ENCODE measurements around the gene POTEG.
"Not testable (repeated sequence)": the region's sequence is repeated elsewhere in the genome, so short reads cannot be mapped to it uniquely, and the experiment has no call there.

The POTEG gene

DNA sequence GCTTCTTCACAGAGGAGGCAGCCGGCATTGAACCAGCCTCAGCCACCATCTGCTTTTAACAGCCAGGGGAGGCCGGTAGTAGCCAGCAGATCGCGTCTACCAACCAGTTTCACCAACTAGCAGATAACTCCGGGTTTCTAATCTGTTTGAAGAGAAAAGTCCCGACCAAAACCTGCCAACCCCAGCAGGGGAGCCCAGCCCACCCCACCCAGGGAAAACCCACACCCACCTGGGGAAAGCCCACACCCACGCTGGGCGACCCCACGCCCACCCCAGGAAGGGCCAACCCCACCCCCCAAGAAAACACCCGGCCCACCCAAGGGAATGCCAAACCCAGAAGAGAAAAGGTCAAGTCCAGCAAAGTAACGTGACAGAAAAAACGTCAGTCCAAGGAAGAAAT lies at the start of gene POTEG:
POTEG (minus strand) TSS at position 101 of the 400 bp plus-strand sequence; CDS start at position 49, 52 bp downstream.
- in situ Hi-C loops (cut with HindIII; ENCODE audit: low pct_ligation_motif_present, low sequenced_read_pairs); H3K27me3 ChIP-seq (replicated peaks); H3K27ac ChIP-seq; DNase-seq; H3K4me3 ChIP-seq (ENCODE audit: low read depth, low read length); H3K36me3 ChIP-seq (replicated peaks): not testable (repeated sequence)

DNA sequence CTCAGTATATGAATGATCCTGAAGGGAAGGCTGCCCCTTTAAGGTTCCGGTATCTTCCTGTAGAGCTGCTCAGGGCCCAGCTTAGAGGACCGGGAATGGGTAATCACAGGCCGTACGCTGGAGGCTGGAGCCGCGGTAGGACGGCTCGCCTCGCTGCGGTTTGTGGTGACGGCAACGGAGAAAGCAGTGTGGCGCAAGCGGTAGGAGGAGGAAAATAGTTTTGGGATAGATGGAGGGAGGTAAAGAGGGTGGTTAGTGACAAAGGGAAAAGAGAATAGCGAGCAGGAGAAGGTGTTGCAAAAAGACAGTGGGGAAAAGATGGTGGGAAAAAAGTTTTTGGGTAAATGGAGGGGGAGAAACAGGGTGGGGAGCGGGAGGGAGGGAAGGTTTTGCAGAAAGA lies 48.0 kb upstream of the POTEG start:
- H3K27ac ChIP-seq; H3K4me3 ChIP-seq (ENCODE audit: low read depth, low read length); H3K27me3 ChIP-seq (replicated peaks); H3K36me3 ChIP-seq (replicated peaks); DNase-seq; in situ Hi-C loops (cut with HindIII; ENCODE audit: low pct_ligation_motif_present, low sequenced_read_pairs): not testable (repeated sequence)

DNA sequence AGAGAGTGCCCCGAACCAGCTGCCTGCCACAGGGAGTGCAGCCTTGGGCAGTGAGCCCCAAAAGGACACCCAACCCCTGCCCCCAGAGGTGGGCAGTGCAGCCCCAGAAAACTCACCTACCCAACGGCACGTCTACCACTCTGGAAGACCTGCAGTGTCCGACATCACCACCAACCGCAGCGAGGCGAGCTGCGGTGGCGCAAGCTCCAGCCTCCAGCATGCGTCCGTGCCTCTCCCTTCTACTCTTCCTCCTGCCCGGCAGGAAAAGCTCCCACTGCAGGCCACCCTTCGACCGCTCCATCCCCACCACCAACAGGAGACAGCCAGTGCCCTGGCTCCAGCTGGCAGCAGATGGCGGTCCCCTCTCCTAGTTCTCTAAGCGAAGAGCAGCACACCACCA lies 47.3 kb upstream of the POTEG start:
- H3K27ac ChIP-seq; DNase-seq; H3K4me3 ChIP-seq (ENCODE audit: low read depth, low read length); H3K27me3 ChIP-seq (replicated peaks); H3K36me3 ChIP-seq (replicated peaks); in situ Hi-C loops (cut with HindIII; ENCODE audit: low pct_ligation_motif_present, low sequenced_read_pairs): not testable (repeated sequence)

DNA sequence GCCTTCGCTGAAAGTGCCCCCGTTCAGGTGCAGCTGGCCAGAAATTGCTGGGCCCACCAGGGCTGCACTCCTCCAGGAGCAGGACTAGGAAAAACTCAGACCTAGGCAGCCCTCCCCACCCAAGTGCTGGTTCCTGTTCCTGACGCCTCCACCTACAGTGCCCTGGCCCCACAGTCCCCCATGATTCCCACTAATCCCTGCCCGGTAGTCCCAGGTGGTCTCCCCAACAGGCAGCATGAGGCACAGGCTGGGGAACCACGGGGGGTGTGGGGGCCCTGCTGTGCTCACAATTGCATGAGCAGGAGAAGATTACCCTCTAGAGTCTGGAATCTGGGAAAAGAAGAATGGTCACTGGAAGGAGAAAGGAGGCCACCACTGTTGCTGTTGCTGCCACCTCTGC lies 46.4 kb upstream of the POTEG start:
- H3K27me3 ChIP-seq (replicated peaks), result not testable (repeated sequence)

GRCh38 chr14:19445761-19446160 lies 11.6 kb upstream of the POTEG start:
- in situ Hi-C loops (cut with HindIII; ENCODE audit: low pct_ligation_motif_present, low sequenced_read_pairs); H3K27me3 ChIP-seq (replicated peaks); H3K27ac ChIP-seq; H3K4me3 ChIP-seq (ENCODE audit: low read depth, low read length); H3K36me3 ChIP-seq (replicated peaks); DNase-seq: not testable (repeated sequence)

More for the DNA sequence above, 46.4 kb upstream of the POTEG start:
- in situ Hi-C loops (cut with HindIII; ENCODE audit: low pct_ligation_motif_present, low sequenced_read_pairs); H3K36me3 ChIP-seq (replicated peaks); H3K27ac ChIP-seq; H3K4me3 ChIP-seq (ENCODE audit: low read depth, low read length); DNase-seq: not testable (repeated sequence)

GRCh38 chr14:19439826-19440225 lies 5.7 kb upstream of the POTEG start:
- H3K27ac ChIP-seq; DNase-seq; H3K36me3 ChIP-seq (replicated peaks); H3K4me3 ChIP-seq (ENCODE audit: low read depth, low read length); in situ Hi-C loops (cut with HindIII; ENCODE audit: low pct_ligation_motif_present, low sequenced_read_pairs); H3K27me3 ChIP-seq (replicated peaks): not testable (repeated sequence)

GRCh38 chr14:19439219-19439618 lies 5.1 kb upstream of the POTEG start:
- in situ Hi-C loops (cut with HindIII; ENCODE audit: low pct_ligation_motif_present, low sequenced_read_pairs), result not testable (repeated sequence)

GRCh38 chr14:19437126-19437443 lies 2.9 kb upstream of the POTEG start:
- H3K27ac ChIP-seq; H3K36me3 ChIP-seq (replicated peaks); H3K27me3 ChIP-seq (replicated peaks); DNase-seq; H3K4me3 ChIP-seq (ENCODE audit: low read depth, low read length); in situ Hi-C loops (cut with HindIII; ENCODE audit: low pct_ligation_motif_present, low sequenced_read_pairs): not testable (repeated sequence)

More at GRCh38 chr14:19439219-19439618, 5.1 kb upstream of the POTEG start:
- not testable (repeated sequence) for H3K27me3 ChIP-seq (replicated peaks); DNase-seq; H3K4me3 ChIP-seq (ENCODE audit: low read depth, low read length); H3K27ac ChIP-seq; H3K36me3 ChIP-seq (replicated peaks)

DNA sequence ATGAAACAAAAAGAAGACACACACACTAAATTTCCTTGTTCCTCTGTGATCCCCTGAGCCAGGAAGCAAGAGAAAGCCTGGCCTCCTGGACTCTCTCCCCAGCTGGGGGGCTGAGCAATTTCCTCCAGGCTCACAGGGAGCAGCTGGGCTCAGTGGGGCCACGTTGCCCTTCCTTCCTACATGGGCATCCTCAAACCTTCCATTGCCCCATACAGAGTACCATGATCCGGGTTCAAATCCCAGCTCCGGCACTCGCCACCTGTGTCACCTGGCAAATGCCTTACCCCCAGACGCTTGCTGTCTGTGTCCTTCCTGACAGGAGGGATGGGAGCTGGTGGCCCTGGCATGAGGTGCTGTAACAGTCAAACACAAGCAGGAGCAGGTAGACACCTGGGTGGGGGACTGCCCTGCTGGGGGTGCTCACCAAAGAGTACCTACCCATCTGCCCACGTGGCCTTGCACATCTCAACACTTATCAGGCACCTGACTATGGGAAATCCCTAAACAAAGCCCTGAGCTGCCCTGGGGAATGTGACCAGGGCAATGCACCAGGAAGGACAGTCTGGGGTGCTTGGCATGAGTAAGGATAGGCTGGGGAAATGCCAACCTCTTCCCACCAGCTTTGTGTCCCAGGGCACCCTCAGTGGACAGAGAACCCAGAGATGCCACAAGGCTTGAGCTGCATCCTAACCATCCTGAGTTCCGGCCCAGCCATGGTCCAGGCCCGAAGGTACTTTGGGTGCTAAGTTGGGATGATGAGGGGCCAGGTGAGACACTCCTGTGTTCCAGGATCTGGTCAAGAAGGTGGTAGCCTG lies 2.4 kb upstream of the POTEG start:
- H3K27ac ChIP-seq; in situ Hi-C loops (cut with HindIII; ENCODE audit: low pct_ligation_motif_present, low sequenced_read_pairs); H3K27me3 ChIP-seq (replicated peaks); DNase-seq; H3K4me3 ChIP-seq (ENCODE audit: low read depth, low read length); H3K36me3 ChIP-seq (replicated peaks): not testable (repeated sequence)

- in situ Hi-C loops (cut with HindIII; ENCODE audit: low pct_ligation_motif_present, low sequenced_read_pairs); H3K4me3 ChIP-seq (ENCODE audit: low read depth, low read length); H3K27me3 ChIP-seq (replicated peaks); DNase-seq; H3K27ac ChIP-seq; H3K36me3 ChIP-seq (replicated peaks): not testable (repeated sequence)
These were observed 1.7 kb upstream of the POTEG start for GRCh38 chr14:19435852-19436251.

- in situ Hi-C loops (cut with HindIII; ENCODE audit: low pct_ligation_motif_present, low sequenced_read_pairs); H3K36me3 ChIP-seq (replicated peaks); H3K27ac ChIP-seq; H3K4me3 ChIP-seq (ENCODE audit: low read depth, low read length); H3K27me3 ChIP-seq (replicated peaks); DNase-seq: not testable (repeated sequence)
These were observed 750 bp upstream of the POTEG start for GRCh38 chr14:19434891-19435290.

DNA sequence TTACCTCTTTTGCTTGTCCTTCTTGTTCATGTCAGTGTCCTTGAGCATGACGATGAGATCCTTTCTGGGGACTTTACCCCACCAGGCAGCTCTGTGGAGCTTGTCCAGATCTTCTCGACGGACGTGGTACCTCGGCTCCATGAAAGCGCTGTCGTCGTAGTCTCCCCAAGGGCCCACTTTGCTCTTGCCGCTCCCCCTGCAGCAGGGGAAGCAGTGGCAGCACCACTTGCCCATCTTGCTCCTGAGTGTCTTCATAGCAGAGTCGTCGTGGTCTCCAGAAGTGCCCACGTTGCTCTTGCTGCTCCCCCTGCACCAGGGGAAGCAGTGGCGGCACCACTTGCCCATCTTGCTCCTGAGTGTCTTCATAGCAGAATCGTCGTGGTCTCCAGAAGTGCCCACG lies 376 bp downstream of the POTEG start:
- H3K36me3 ChIP-seq (replicated peaks); H3K4me3 ChIP-seq (ENCODE audit: low read depth, low read length); H3K27ac ChIP-seq; H3K27me3 ChIP-seq (replicated peaks); in situ Hi-C loops (cut with HindIII; ENCODE audit: low pct_ligation_motif_present, low sequenced_read_pairs); DNase-seq: not testable (repeated sequence)

DNA sequence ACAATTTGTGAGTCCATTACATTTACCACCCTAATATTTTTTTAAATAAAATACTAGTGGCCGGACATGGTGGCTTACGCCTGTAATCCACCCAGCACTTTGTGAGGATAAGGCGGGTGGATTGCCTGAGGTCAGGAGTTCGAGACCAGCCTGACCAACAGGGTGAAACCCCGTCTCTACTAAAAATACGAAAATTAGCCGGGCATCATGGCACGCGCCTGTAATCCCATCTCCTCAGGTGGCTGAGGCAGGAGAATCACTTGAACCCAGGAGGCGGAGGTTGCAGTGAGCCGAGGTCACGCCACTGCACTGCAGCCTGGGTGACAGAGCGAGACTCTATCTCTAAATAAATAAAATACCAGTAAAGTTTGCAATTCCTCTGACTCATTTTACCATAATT lies 25.6 kb downstream of the POTEG start:
- H3K4me3 ChIP-seq (ENCODE audit: low read depth, low read length); in situ Hi-C loops (cut with HindIII; ENCODE audit: low pct_ligation_motif_present, low sequenced_read_pairs); H3K36me3 ChIP-seq (replicated peaks); H3K27me3 ChIP-seq (replicated peaks); H3K27ac ChIP-seq; DNase-seq: not testable (repeated sequence)

GRCh38 chr14:19402097-19402496 lies 32.0 kb downstream of the POTEG start:
- H3K36me3 ChIP-seq (replicated peaks); H3K27me3 ChIP-seq (replicated peaks); H3K4me3 ChIP-seq (ENCODE audit: low read depth, low read length); in situ Hi-C loops (cut with HindIII; ENCODE audit: low pct_ligation_motif_present, low sequenced_read_pairs); DNase-seq; H3K27ac ChIP-seq: not testable (repeated sequence)

GRCh38 chr14:19394727-19395126 lies 39.4 kb downstream of the POTEG start:
- DNase-seq; H3K27me3 ChIP-seq (replicated peaks); H3K4me3 ChIP-seq (ENCODE audit: low read depth, low read length); in situ Hi-C loops (cut with HindIII; ENCODE audit: low pct_ligation_motif_present, low sequenced_read_pairs); H3K27ac ChIP-seq; H3K36me3 ChIP-seq (replicated peaks): not testable (repeated sequence)

Measured in brain microvascular endothelial cell (primary cell).